GM12892 (cell line): ENCODE measurements around the gene LRRC8C.

ENCODE experiments used
- POLR2A ChIP-seq: IDR thresholded peaks from 2 replicates; pipeline ENCODE4 v1.6.1; 2011; ENCODE audit warnings: low read depth, low read length, control low read depth
- POLR2AphosphoS5 ChIP-seq: IDR thresholded peaks from 2 replicates; pipeline ENCODE4 v1.6.1; 2011; ENCODE audit warnings: low read depth, low read length, control low read depth
- TAF1 ChIP-seq: IDR thresholded peaks from 2 replicates; pipeline ENCODE4 v1.6.1; 2011; ENCODE audit warnings: low read depth, mild to moderate bottlenecking, control low read depth, low read length, borderline replicate concordance

- no peak for TF ChIP-seq POLR2AphosphoS5
- no peak for TF ChIP-seq POLR2A
- TF ChIP-seq TAF1, result no peak
Measured at GRCh38 chr1:89605692-89606091, 27.2 kb upstream of the LRRC8C start.
